Activated T-cell treated with anti-CD3 and anti-CD28 coated beads for 4 hours (primary cell): Measurements from ENCODE around the gene FOXP1.
A peak's percentile ranks its signal among the peaks of the same experiment; 100 is the strongest.

Experiments
- DNase-seq: peaks from one replicate; pipeline ENCODE4 v3.0.0-alpha.2; 2020

FOXP1 gene

GRCh38 chr3:71250026-71250425 is 333.5 kb downstream of the FOXP1 start:
- DNase-seq: no peak

- no peak for DNase-seq
Observed at GRCh38 chr3:71247958-71248335, 335.6 kb downstream of the FOXP1 start.

GRCh38 chr3:71247221-71247957 is 336.1 kb downstream of the FOXP1 start:
- no peak for DNase-seq

GRCh38 chr3:71245971-71246880 is 337.3 kb downstream of the FOXP1 start:
- DNase-seq: no peak

- no peak for DNase-seq
Observed at GRCh38 chr3:71244826-71245488, 338.6 kb downstream of the FOXP1 start.

GRCh38 chr3:71244153-71244825 is 339.2 kb downstream of the FOXP1 start:
- no peak for DNase-seq

GRCh38 chr3:71243229-71243628 is 340.3 kb downstream of the FOXP1 start:
- no peak for DNase-seq

- no peak for DNase-seq
Observed at GRCh38 chr3:71241981-71242560, 341.5 kb downstream of the FOXP1 start.

- no peak for DNase-seq
Observed at GRCh38 chr3:71241246-71241901, 342.2 kb downstream of the FOXP1 start.

- DNase-seq: no peak
Observed at GRCh38 chr3:71240034-71240433, 343.5 kb downstream of the FOXP1 start.

- DNase-seq: no peak
Observed at GRCh38 chr3:71238355-71238757, 345.2 kb downstream of the FOXP1 start.

GRCh38 chr3:71237672-71238071 is 345.9 kb downstream of the FOXP1 start:
- DNase-seq: no peak

- no peak for DNase-seq
Observed at GRCh38 chr3:71235846-71236245, 347.7 kb downstream of the FOXP1 start.

- no peak for DNase-seq
Observed at GRCh38 chr3:71232895-71233294, 350.6 kb downstream of the FOXP1 start.

GRCh38 chr3:71232175-71232679 is 351.3 kb downstream of the FOXP1 start:
- DNase-seq: no peak

- no peak for DNase-seq
Observed at GRCh38 chr3:71231680-71232079, 351.8 kb downstream of the FOXP1 start.

GRCh38 chr3:71229905-71230657 is 353.4 kb downstream of the FOXP1 start:
- no peak for DNase-seq

GRCh38 chr3:71228156-71228866 is 355.2 kb downstream of the FOXP1 start:
- DNase-seq: no peak

GRCh38 chr3:71227270-71227661 is 356.3 kb downstream of the FOXP1 start:
- no peak for DNase-seq

GRCh38 chr3:71226565-71227269 is 356.8 kb downstream of the FOXP1 start:
- DNase-seq: peak; percentile 79
